KMS-11 (cell line): ENCODE measurements around the gene NTRK3.

ENCODE experiments used
- H2AFZ ChIP-seq: fragments of 200-600 bp; sonication (generic); 2 replicates; pipeline ENCODE4 v1.6.1; 2016; ENCODE audit warnings: antibody characterized with exemption, mixed run types, low read depth
- H3K27ac ChIP-seq: fragments of 200-600 bp; sonication (generic); 2 replicates; pipeline ENCODE4 v1.6.1; 2016; ENCODE audit warnings: mild to moderate bottlenecking, mixed run types
- H3K27me3 ChIP-seq: fragments of 200-600 bp; sonication (generic); 2 replicates; pipeline ENCODE4 v1.6.1; 2017; ENCODE audit warnings: mild to moderate bottlenecking, low read depth, mixed run types, moderate library complexity; ENCODE audit not compliant: insufficient read depth
- H3K36me3 ChIP-seq: fragments of 200-600 bp; sonication (generic); 2 replicates; pipeline ENCODE4 v1.6.1; 2017; ENCODE audit warnings: mild to moderate bottlenecking, mixed run types; ENCODE audit not compliant: insufficient read depth
- H3K4me1 ChIP-seq: fragments of 200-600 bp; sonication (generic); 2 replicates; pipeline ENCODE4 v1.6.1; 2016; ENCODE audit warnings: mild to moderate bottlenecking, low read depth, mixed run types; ENCODE audit not compliant: poor library complexity, severe bottlenecking
- H3K4me2 ChIP-seq: fragments of 200-600 bp; sonication (generic); 2 replicates; pipeline ENCODE4 v1.7.0; 2016; ENCODE audit warnings: mild to moderate bottlenecking, mixed run types
- H3K4me3 ChIP-seq: fragments of 200-600 bp; sonication (generic); IDR thresholded peaks from 2 replicates; pipeline ENCODE4 v1.6.1; 2017; ENCODE audit warnings: low read depth, low read length, mixed read lengths; ENCODE audit not compliant: insufficient read depth
- H3K79me2 ChIP-seq: fragments of 200-600 bp; sonication (generic); 2 replicates; pipeline ENCODE4 v1.6.1; 2016; ENCODE audit warnings: low read depth, mixed run types; ENCODE audit not compliant: insufficient read depth
- H3K9ac ChIP-seq: fragments of 200-600 bp; sonication (generic); 2 replicates; pipeline ENCODE4 v1.6.1; 2016; ENCODE audit warnings: mild to moderate bottlenecking, mixed run types
- H4K20me1 ChIP-seq: fragments of 200-600 bp; sonication (generic); 2 replicates; pipeline ENCODE4 v1.6.1; 2016; ENCODE audit warnings: mild to moderate bottlenecking, mixed run types; ENCODE audit not compliant: insufficient read depth
- CTCF ChIP-seq: fragments of 200-600 bp; sonication (generic); conservative IDR thresholded peaks from 2 replicates; pipeline ENCODE4 v1.6.1; 2017; ENCODE audit warnings: low read depth, mild to moderate bottlenecking, antibody characterized with exemption, low read length, moderate library complexity, mixed read lengths

NTRK3 gene

GRCh38 chr15:87942316-87942715 is 314.2 kb downstream of the NTRK3 start:
- Histone ChIP-seq H3K4me1 (no peaks in the 10 kb centered on the region), H2AFZ (no peak overlapping the region), H3K36me3 (no peaks in the 10 kb centered on the region), H3K27ac (no peak overlapping the region), H3K27me3 (no peaks in the 10 kb centered on the region), H4K20me1 (no peaks in the 10 kb centered on the region), H3K4me3 (no peak overlapping the region), H3K79me2 (no peaks in the 10 kb centered on the region), H3K9ac (no peak overlapping the region), H3K4me2 (no peak overlapping the region)
- no peak for TF ChIP-seq CTCF

- no peaks in the 10 kb centered on the region for H3K79me2 ChIP-seq
- H3K36me3 ChIP-seq: no peaks in the 10 kb centered on the region
- no peak overlapping the region for H2AFZ ChIP-seq
- H3K4me1 ChIP-seq: no peaks in the 10 kb centered on the region
- no peaks in the 10 kb centered on the region for H4K20me1 ChIP-seq
- no peak overlapping the region for H3K4me2 ChIP-seq
- H3K4me3 ChIP-seq: no peak overlapping the region
- H3K27me3 ChIP-seq: no peaks in the 10 kb centered on the region
- TF ChIP-seq CTCF: no peak
- no peak overlapping the region for H3K9ac ChIP-seq
- no peak overlapping the region for H3K27ac ChIP-seq
Observed at GRCh38 chr15:87941606-87942005, 314.9 kb downstream of the NTRK3 start.

GRCh38 chr15:87940768-87941167 is 315.8 kb downstream of the NTRK3 start:
- Histone ChIP-seq H3K9ac (no peak overlapping the region), H3K36me3 (no peaks in the 10 kb centered on the region), H3K27me3 (no peaks in the 10 kb centered on the region), H3K4me3 (no peak overlapping the region), H3K27ac (no peak overlapping the region), H3K79me2 (no peaks in the 10 kb centered on the region), H3K4me2 (no peak overlapping the region), H4K20me1 (no peaks in the 10 kb centered on the region), H3K4me1 (no peaks in the 10 kb centered on the region), H2AFZ (no peak overlapping the region)
- no peak for TF ChIP-seq CTCF

GRCh38 chr15:87939848-87940457 is 316.6 kb downstream of the NTRK3 start:
- H3K4me2 ChIP-seq: no peak overlapping the region
- no peaks in the 10 kb centered on the region for H4K20me1 ChIP-seq
- H3K4me3 ChIP-seq: no peak overlapping the region
- no peaks in the 10 kb centered on the region for H3K36me3 ChIP-seq
- no peaks in the 10 kb centered on the region for H3K4me1 ChIP-seq
- no peak overlapping the region for H3K9ac ChIP-seq
- no peaks in the 10 kb centered on the region for H3K79me2 ChIP-seq
- H2AFZ ChIP-seq: no peak overlapping the region
- H3K27me3 ChIP-seq: no peaks in the 10 kb centered on the region
- TF ChIP-seq CTCF: no peak
- no peak overlapping the region for H3K27ac ChIP-seq
